ENCODE data around the gene VSTM4.

VSTM4 gene, protein sequence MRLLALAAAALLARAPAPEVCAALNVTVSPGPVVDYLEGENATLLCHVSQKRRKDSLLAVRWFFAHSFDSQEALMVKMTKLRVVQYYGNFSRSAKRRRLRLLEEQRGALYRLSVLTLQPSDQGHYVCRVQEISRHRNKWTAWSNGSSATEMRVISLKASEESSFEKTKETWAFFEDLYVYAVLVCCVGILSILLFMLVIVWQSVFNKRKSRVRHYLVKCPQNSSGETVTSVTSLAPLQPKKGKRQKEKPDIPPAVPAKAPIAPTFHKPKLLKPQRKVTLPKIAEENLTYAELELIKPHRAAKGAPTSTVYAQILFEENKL

GRCh38 chr10:49115015-49115795 lies at the start of gene VSTM4:
Gene VSTM4 (minus strand): TSS chr10:49115522. CDS start chr10:49115485, 37 bp downstream.
- DNase-seq, result no peak

- no peak for DNase-seq
Observed at GRCh38 chr10:49164559-49165188, 49.4 kb upstream of the VSTM4 start.

DNA sequence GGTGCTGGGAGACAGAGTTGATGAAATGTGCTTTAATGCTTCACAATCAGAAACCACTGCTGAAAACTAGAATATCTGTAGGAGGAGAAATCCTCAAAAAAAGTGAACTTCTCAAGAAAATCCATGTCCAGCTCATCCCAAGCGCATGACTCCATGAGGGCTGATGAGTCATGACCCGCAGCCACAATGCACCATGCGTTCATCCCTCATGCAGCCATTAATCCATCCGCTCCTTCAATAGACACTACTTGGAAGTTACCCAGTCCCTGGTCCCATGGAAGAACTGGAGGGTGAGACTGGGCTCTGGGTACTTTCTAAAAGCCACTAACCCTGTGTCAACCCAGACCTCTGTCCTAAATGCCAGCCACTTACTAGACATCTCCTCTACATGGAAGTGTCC lies 48.4 kb upstream of the VSTM4 start:
- DNase-seq, result no peak

DNA sequence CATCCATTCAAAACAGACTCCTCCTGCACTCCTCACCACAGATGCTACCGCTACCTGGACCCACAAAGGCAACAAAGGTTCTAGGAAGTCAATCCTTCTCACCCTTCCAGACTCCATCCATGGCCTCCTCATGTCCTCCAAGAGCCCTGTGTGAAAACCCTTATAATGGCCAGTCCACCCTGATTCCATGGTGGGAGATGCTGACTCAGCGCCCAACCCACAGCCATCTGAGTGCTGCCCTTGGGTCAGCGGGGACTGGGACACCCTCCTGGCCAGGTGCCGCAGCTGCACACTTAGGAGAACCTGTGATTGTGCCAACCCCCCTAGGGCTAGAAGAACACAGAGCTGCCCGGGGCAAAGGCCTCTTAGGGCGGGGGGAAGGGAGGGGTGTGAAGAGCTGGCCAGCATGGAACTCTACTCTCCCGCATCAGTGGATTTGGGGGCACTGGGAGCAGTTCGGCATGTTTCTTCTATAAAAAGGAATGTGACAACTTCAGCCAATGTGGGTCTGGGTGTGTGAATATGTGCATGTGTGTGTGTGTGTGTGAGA lies 47.5 kb upstream of the VSTM4 start:
- DNase-seq, result no peak

DNA sequence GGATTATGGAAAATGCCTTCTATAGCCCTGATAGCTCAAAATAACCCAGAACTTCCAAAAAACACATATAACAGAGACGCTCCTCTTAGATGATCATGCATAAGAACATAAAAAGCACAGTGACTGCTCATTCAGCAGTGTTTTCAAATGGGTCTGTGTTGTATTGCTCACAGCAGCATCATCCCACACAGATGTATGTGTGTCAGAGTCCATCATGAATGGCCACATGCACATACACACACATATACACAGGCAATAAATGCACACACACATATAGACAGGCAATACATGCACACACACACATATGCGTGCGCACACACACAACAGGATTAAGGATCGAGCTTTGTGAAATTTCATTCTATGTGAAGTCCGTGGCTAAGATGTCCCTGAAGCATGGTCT lies 46.7 kb upstream of the VSTM4 start:
- DNase-seq, result no peak

- DNase-seq, result no peak
Observed at GRCh38 chr10:49161411-49161997, 46.2 kb upstream of the VSTM4 start.

DNA sequence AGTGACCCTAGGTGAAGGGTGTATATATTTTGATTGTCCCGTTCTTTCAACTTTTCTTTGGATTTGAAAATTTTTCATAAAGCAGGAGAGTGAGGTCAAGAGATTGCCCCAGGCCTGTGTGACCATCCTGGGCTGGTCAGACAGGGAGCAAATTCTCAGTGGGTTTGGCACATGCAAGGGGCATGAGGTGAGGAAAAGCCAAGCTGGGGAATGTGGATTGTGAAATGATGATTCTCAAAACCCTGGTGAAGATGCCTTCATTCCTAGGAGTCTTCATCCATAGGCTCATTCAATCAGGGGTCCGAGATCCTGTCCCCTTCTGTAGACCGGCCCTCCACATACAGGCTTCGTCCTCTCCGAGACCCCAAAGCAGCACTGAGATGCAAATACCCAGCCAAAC lies 45.5 kb upstream of the VSTM4 start:
- no peak for DNase-seq

DNA sequence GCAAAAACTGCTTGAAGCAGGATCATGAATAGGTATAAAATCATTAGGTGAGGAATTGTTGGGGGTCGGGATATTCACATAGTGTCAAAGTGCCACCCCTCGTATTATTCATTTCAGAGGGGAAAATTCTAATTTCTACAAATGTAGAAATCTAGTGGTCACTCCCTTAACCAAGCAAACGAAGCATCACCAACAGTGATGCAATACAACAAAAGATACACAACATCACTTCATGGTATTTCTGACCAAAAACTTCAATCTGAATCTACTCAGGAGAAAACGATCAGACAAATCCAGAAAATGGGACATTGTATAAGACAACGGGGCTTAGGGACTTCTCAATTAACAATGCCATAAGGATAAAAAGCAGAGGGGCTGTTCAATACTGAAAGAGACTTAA lies 44.8 kb upstream of the VSTM4 start:
- DNase-seq, result no peak

GRCh38 chr10:49158915-49159314 lies 43.6 kb upstream of the VSTM4 start:
- DNase-seq, result no peak

- DNase-seq, result no peak
Observed at GRCh38 chr10:49158404-49158803, 43.1 kb upstream of the VSTM4 start.

GRCh38 chr10:49157229-49157628 lies 41.9 kb upstream of the VSTM4 start:
- no peak for DNase-seq

- DNase-seq, result no peak
Observed at GRCh38 chr10:49154641-49155040, 39.3 kb upstream of the VSTM4 start.

GRCh38 chr10:49153971-49154370 lies 38.6 kb upstream of the VSTM4 start:
- no peak for DNase-seq

DNA sequence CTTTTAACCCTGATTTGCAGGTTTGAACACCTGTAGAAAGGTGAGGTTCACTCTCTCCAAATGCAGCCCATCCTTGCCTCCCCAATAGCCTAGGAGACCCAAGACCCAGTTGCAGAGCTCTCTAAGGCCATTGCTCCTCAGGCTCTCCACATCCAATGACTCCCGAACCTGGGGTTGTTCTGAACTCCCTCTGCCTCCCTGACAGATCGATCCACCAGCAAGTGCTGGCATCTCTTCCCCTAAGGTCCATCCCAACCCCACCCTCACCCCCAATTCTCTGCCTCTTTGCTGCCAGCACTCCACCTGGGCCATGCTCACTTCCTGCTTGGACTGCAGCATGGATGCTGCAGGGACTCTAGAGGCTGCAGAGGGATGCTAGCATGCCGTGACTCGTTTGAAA lies 37.8 kb upstream of the VSTM4 start:
- DNase-seq, result no peak

DNA sequence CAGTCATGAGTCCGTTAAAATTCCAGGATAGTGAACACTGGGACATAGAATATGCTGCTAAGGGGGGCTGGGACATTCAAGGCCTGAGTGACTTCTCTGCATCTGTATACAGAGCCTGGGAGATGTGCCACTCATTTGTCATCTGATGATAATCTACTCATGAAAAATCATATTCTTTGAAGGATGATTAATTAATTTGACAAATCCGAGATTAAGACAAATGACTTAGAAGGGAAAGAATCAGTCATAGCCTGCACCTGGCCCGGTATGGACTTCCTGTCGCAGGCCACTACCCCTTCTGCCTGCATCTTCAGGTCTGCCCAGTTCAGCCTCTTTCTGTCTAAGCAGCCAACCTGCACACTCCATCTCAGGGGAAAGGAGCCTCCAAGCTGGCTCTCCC lies 37.3 kb upstream of the VSTM4 start:
- no peak for DNase-seq

DNA sequence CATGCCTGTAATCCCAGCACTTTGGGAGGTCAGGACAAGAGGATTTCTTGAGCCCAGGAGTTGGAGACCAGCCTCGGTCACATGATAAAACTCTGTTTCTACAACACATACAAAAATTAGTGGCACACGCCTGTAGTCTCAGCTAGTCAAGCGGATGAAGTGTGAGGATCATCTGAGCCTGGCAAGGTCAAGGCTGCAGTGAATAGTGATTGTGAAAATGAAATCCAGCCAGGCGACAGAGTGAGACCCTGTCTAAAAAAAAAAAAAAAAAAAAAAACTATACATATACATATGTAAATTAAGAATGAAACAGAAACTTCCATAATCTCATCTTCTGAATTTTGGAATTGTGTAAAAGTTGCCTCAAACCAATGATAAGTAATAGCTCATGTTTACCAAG lies 36.7 kb upstream of the VSTM4 start:
- DNase-seq, result no peak

GRCh38 chr10:49151481-49151880 lies 36.2 kb upstream of the VSTM4 start:
- DNase-seq, result no peak

GRCh38 chr10:49151025-49151445 lies 35.7 kb upstream of the VSTM4 start:
- DNase-seq, result no peak

GRCh38 chr10:49150426-49150825 lies 35.1 kb upstream of the VSTM4 start:
- no peak for DNase-seq

- DNase-seq, result no peak
Observed at GRCh38 chr10:49149881-49150280, 34.6 kb upstream of the VSTM4 start.

DNA sequence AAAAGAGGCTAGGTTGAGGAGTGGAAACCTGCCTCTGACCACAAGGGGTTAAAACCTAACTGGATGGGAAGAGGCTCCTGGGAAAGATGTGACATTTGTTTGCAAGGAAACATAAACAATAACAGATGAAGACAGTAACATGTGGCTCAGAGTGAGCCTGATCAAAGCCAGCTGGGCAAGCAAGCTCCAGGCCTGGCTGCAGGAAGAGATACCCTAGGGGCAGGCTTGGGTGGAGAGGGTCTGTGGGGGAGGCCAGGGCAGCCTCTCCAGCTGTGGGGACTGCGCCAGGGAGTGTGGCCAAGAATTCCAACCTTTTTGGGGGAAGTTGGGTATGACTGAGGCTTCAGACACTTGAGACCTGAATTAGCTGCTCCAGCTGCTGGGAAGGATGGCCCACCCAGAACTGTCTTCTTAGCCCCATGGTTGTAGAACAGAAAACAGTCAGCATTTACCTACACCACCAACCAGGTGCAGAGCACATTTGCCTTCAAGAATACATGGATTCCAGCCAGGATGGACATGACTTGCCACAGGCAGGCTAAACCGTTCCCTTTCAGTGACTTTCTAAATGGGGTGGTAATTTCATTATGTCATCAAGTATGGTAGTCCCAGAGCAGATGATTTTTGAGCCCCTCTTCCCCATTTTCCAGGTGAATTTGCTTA lies 28.9 kb upstream of the VSTM4 start:
- DNase-seq, result no peak

DNA sequence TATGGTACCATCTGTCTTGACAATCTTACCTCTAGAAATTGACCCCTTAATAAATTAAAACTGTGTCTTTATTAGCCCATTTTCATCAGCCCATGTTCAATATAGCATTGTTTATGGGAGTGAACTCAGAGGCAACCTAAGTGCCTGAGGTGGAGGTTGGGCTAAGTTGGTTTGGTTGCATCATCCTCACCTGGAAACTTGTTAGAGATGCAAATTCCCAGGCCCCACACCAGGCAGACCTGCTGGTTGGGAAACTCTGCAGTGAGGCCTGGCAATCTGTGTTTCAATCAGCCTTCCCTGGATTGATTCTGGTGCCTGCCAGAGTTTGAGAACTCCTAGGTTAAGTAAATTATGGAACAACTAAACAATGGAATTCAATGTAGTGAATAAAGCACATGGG lies 27.9 kb upstream of the VSTM4 start:
- DNase-seq, result no peak

All from activated CD4-positive, CD25-positive, alpha-beta regulatory T cell (primary cell).